SH-SY5Y (cell line): Measurements from ENCODE around the gene PLCB4.

Source experiments
- GATA2 ChIP-seq: IDR thresholded peaks from 2 replicates; pipeline ENCODE4 v1.6.1; 2011; ENCODE audit warnings: mild to moderate bottlenecking, low read depth, low read length
- GATA3 ChIP-seq: IDR thresholded peaks from 2 replicates; pipeline ENCODE4 v1.6.1; 2011; ENCODE audit warnings: low read depth, mild to moderate bottlenecking, low read length, moderate library complexity

DNA sequence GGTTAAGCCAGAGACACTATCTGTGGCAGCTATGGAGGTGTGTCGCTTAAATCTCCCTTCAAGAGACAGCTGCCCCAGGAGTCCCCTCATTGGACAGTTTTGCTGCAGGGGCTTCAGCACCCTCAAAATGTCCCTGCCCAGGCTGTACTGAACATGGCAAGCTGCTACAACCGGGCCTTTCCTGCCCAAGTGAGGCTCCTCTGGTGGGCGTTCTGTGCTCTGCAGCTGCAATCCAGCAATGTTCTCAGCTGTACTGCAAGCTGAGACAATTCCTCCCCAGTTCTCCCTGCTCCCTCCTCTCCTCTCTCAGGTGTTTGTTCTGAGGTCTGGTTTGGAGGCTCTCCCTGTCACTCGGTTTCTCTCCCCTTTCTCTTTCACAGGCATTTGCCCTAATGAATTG lies 254.7 kb downstream of the PLCB4 start:
- TF ChIP-seq GATA2 (no peak), GATA3 (no peak)
